H1 (cell line): ENCODE results near the gene PRKN. TPM values are rescaled to one million over a fixed set of nuclear protein-coding genes. Genes with fewer than 3 reads are reported as not detected.

Source experiments
- CTCF ChIA-PET: fragments of 300-600 bp; sonication (Branson Sonifier 250); formaldehyde crosslinking; loops from one replicate; lab custom pipeline; 2021; ENCODE audit not compliant: partially characterized antibody; lab: Charles Lee
- POLR2A ChIA-PET: fragments of 300-600 bp; sonication (Branson Sonifier 250); formaldehyde crosslinking; loops from one replicate; lab custom pipeline; 2021; ENCODE audit warnings: inconsistent platforms; ENCODE audit not compliant: partially characterized antibody; lab: Charles Lee
- DNase-seq, 2 experiments: peaks; one replicate each; pipeline versions ENCODE4 v3.0.0 to v3.0.0-alpha.2; 2010 to 2022; ENCODE audit warnings: low spot score in 2 of 2, low read depth in 1 of 2, mixed read lengths in 1 of 2
- FAIRE-seq: peaks from 2 replicates; lab custom pipeline; 2011; peaks lifted over from hg19 to GRCh38; lab: Jason Lieb, UNC
- H2AFZ ChIP-seq: 2 replicates; pipeline ENCODE4 v1.8.1; 2012; ENCODE audit warnings: low read length, inconsistent platforms
- H2AK5ac ChIP-seq: 2 replicates; pipeline ENCODE4 v1.6.1; 2013; ENCODE audit warnings: low read depth, low read length
- H2BK120ac ChIP-seq: replicated peaks from 2 replicates; pipeline ENCODE3; 2013; ENCODE audit warnings: low read depth, low read length, inconsistent platforms
- H2BK12ac ChIP-seq: 2 replicates; pipeline ENCODE4 v1.6.1; 2013; ENCODE audit warnings: low read depth, low read length
- H2BK15ac ChIP-seq: 2 replicates; pipeline ENCODE4 v1.6.1; 2013; ENCODE audit warnings: low read length
- H2BK20ac ChIP-seq: 2 replicates; pipeline ENCODE4 v1.6.1; 2013; ENCODE audit warnings: low read length
- H2BK5ac ChIP-seq: 2 replicates; pipeline ENCODE4 v1.6.1; 2013; ENCODE audit warnings: low read depth, low read length
- H3K14ac ChIP-seq: 2 replicates; pipeline ENCODE4 v1.6.1; 2013; ENCODE audit warnings: inconsistent platforms; ENCODE audit not compliant: insufficient read length
- H3K18ac ChIP-seq: 2 replicates; pipeline ENCODE4 v1.6.1; 2013; ENCODE audit warnings: low read length; ENCODE audit errors: extremely low read depth
- H3K23ac ChIP-seq: 2 replicates; pipeline ENCODE4 v1.6.1; 2013; ENCODE audit warnings: inconsistent platforms; ENCODE audit not compliant: insufficient read length
- H3K23me2 ChIP-seq: 2 replicates; pipeline ENCODE4 v1.6.1; 2013; ENCODE audit warnings: low read depth, low read length
- H3K27ac ChIP-seq: 2 replicates; pipeline ENCODE4 v1.6.1; 2011; ENCODE audit warnings: low read depth, low read length, inconsistent platforms
- H3K27me3 ChIP-seq, 4 experiments: replicated peaks in 1 of 4; 1 replicate in 1 of 4; 2 replicates in 3 of 4; pipeline versions ENCODE4 v1.6.1 to v1.8.1; 2011 to 2013; ENCODE audit warnings: low read length in 3 of 4, mild to moderate bottlenecking in 3 of 4, inconsistent platforms in 2 of 4, mixed read lengths in 2 of 4, moderate library complexity in 1 of 4; ENCODE audit not compliant: control insufficient read depth in 3 of 4, insufficient read depth in 3 of 4; ENCODE audit errors: extremely low read depth in 1 of 4
- H3K36me3 ChIP-seq, 4 experiments: 2 replicates each; pipeline versions ENCODE4 v1.6.1 to v1.8.1; 2011 to 2013; ENCODE audit warnings: mild to moderate bottlenecking in 4 of 4, low read length in 3 of 4, moderate library complexity in 2 of 4, control low read depth in 1 of 4, inconsistent platforms in 1 of 4; ENCODE audit not compliant: insufficient read depth in 4 of 4, control insufficient read depth in 2 of 4
- H3K4ac ChIP-seq: replicated peaks from 2 replicates; pipeline ENCODE3; 2013; ENCODE audit warnings: low read length, low read depth, mixed read lengths, inconsistent platforms; ENCODE audit not compliant: insufficient read length
- H3K4me1 ChIP-seq, 4 experiments: replicated peaks in 1 of 4; 1 replicate in 1 of 4; 2 replicates in 3 of 4; pipeline versions ENCODE4 v1.6.1 to v1.8.1; 2011 to 2013; ENCODE audit warnings: low read length in 3 of 4, inconsistent platforms in 2 of 4, mixed read lengths in 1 of 4; ENCODE audit not compliant: insufficient read depth in 4 of 4, control insufficient read depth in 3 of 4
- H3K4me2 ChIP-seq, 2 experiments: 2 replicates each; pipeline versions ENCODE4 v1.6.1 to v1.8.1; 2011 to 2013; ENCODE audit warnings: low read depth in 2 of 2, low read length in 2 of 2, control low read depth in 1 of 2, inconsistent platforms in 1 of 2, mild to moderate bottlenecking in 1 of 2; ENCODE audit not compliant: insufficient read depth in 1 of 2
- H3K4me3 ChIP-seq, 4 experiments: fragments of 200-600, 300-600 bp in 1 of 4; sonication (generic), shearing (Covaris generic), sonication (Bioruptor Twin) in 1 of 4; 2 replicates each; pipeline versions ENCODE4 v1.5.1 to v1.8.1; 2011 to 2016; ENCODE audit warnings: low read length in 4 of 4, low read depth in 3 of 4, control low read depth in 2 of 4, inconsistent platforms in 2 of 4, mild to moderate bottlenecking in 2 of 4, mixed read lengths in 1 of 4, moderate library complexity in 1 of 4; ENCODE audit not compliant: insufficient read depth in 2 of 4; ENCODE audit errors: extremely low read depth in 1 of 4
- H3K56ac ChIP-seq: replicated peaks from 2 replicates; pipeline ENCODE3; 2013; ENCODE audit warnings: low read depth, mild to moderate bottlenecking, mixed read lengths, low read length, inconsistent platforms; ENCODE audit not compliant: insufficient read length
- H3K79me1 ChIP-seq: 2 replicates; pipeline ENCODE4 v1.6.1; 2013; ENCODE audit warnings: low read depth, low read length, control low read depth
- H3K79me2 ChIP-seq, 2 experiments: 2 replicates each; pipeline versions ENCODE4 v1.6.1 to v1.8.1; 2012 to 2013; ENCODE audit warnings: low read length in 2 of 2, mild to moderate bottlenecking in 2 of 2, inconsistent platforms in 1 of 2; ENCODE audit not compliant: insufficient read depth in 2 of 2, control insufficient read depth in 1 of 2
- H3K9ac ChIP-seq, 4 experiments: replicated peaks in 1 of 4; 1 replicate in 1 of 4; 2 replicates in 3 of 4; pipeline versions ENCODE4 v1.6.1 to v1.8.1; 2011 to 2013; ENCODE audit warnings: low read depth in 3 of 4, low read length in 3 of 4, control low read depth in 2 of 4, mild to moderate bottlenecking in 2 of 4, moderate library complexity in 2 of 4, inconsistent platforms in 1 of 4; ENCODE audit errors: extremely low read depth in 1 of 4
- H3K9me3 ChIP-seq, 2 experiments: 2 replicates each; pipeline versions ENCODE4 v1.6.1 to v1.8.1; 2012 to 2013; ENCODE audit warnings: mild to moderate bottlenecking in 2 of 2, moderate library complexity in 2 of 2, control low read depth in 1 of 2, inconsistent platforms in 1 of 2, low read depth in 1 of 2, low read length in 1 of 2, mixed read lengths in 1 of 2; ENCODE audit not compliant: insufficient read depth in 2 of 2
- H4K20me1 ChIP-seq, 2 experiments: replicated peaks in 1 of 2; 2 replicates each; pipeline versions ENCODE3 to v1.8.1; 2011 to 2013; ENCODE audit warnings: inconsistent platforms in 2 of 2, low read length in 2 of 2, mild to moderate bottlenecking in 1 of 2; ENCODE audit not compliant: insufficient read depth in 2 of 2, control insufficient read depth in 1 of 2
- H4K5ac ChIP-seq: 2 replicates; pipeline ENCODE4 v1.6.1; 2013; ENCODE audit warnings: low read length, low read depth, mixed read lengths, inconsistent platforms; ENCODE audit not compliant: insufficient read length
- H4K8ac ChIP-seq: 2 replicates; pipeline ENCODE4 v1.8.0; 2013; ENCODE audit warnings: mild to moderate bottlenecking, moderate library complexity, low read length, inconsistent platforms; ENCODE audit not compliant: insufficient read depth; ENCODE audit errors: extremely low read depth
- H4K91ac ChIP-seq: replicated peaks from 2 replicates; pipeline ENCODE3; 2013; ENCODE audit warnings: low read length, mixed read lengths, inconsistent platforms; ENCODE audit not compliant: insufficient read length
- ATF3 ChIP-seq: IDR thresholded peaks from 2 replicates; pipeline ENCODE4 v1.6.1; 2011; ENCODE audit warnings: low read depth, mild to moderate bottlenecking, low read length; ENCODE audit not compliant: insufficient read depth
- BRCA1 ChIP-seq: IDR thresholded peaks from 2 replicates; pipeline ENCODE4 v1.6.1; 2012; ENCODE audit warnings: low read depth, low read length, improper control_type of control experiment
- CHD1 ChIP-seq: IDR thresholded peaks from 2 replicates; pipeline ENCODE4 v1.6.1; 2012; ENCODE audit warnings: low read depth, low read length, improper control_type of control experiment
- CTBP2 ChIP-seq: IDR thresholded peaks from 2 replicates; pipeline ENCODE4 v1.7.0; 2011; ENCODE audit warnings: borderline replicate concordance, mild to moderate bottlenecking, moderate library complexity, mixed read lengths, low read length; ENCODE audit not compliant: insufficient read depth, insufficient read length
- GTF2F1 ChIP-seq: IDR thresholded peaks from 2 replicates; pipeline ENCODE4 v1.6.1; 2012; ENCODE audit warnings: low read depth, low read length, improper control_type of control experiment, borderline replicate concordance
- KDM5A ChIP-seq: fragments of 200-600 bp; IDR thresholded peaks from 2 replicates; pipeline ENCODE4 v1.7.1; 2012; ENCODE audit warnings: mild to moderate bottlenecking, low read length, inconsistent platforms, mixed read lengths
- PHF8 ChIP-seq: fragments of 200-600 bp; sonication (generic); conservative IDR thresholded peaks from 2 replicates; pipeline ENCODE4 v1.7.1; 2012; ENCODE audit warnings: low read depth, mild to moderate bottlenecking, inconsistent platforms, low read length, moderate library complexity
- POLR2A ChIP-seq, 2 experiments: IDR thresholded peaks; 1 replicate in 1 of 2; 2 replicates in 1 of 2; pipeline ENCODE4 v1.6.1; 2011; ENCODE audit warnings: low read depth in 2 of 2, low read length in 2 of 2, mild to moderate bottlenecking in 2 of 2; ENCODE audit errors: control extremely low read depth in 1 of 2
- RAD21 ChIP-seq, 2 experiments: IDR thresholded peaks in 1 of 2; conservative IDR thresholded peaks in 1 of 2; 2 replicates each; pipeline ENCODE4 v1.6.1; 2011; ENCODE audit warnings: low read depth in 2 of 2, low read length in 2 of 2, improper control_type of control experiment in 1 of 2, inconsistent platforms in 1 of 2, mild to moderate bottlenecking in 1 of 2, moderate library complexity in 1 of 2
- SAP30 ChIP-seq: fragments of 300-600 bp; sonication (generic); IDR thresholded peaks from 2 replicates; pipeline ENCODE4 v1.7.1; 2012; ENCODE audit warnings: low read length, moderate library complexity, mild to moderate bottlenecking, inconsistent platforms; ENCODE audit not compliant: insufficient read depth, insufficient replicate concordance
- TCF12 ChIP-seq: IDR thresholded peaks from 2 replicates; pipeline ENCODE4 v1.6.1; 2011; ENCODE audit warnings: low read depth, mild to moderate bottlenecking, low read length
- TEAD4 ChIP-seq: IDR thresholded peaks from 2 replicates; pipeline ENCODE4 v1.6.1; 2012; ENCODE audit warnings: low read depth, low read length, inconsistent platforms, mixed read lengths
- USF2 ChIP-seq: IDR thresholded peaks from 2 replicates; pipeline ENCODE4 v1.6.1; 2011; ENCODE audit warnings: low read length, improper control_type of control experiment
- WGBS, 2 experiments: shearing (Covaris generic) in 1 of 2; methylation state at CpG; one replicate each; pipeline versions ENCODE4 v1.1.6 to v1.1.7; 2013 to 2015; ENCODE audit warnings: low lambda C conversion rate in 2 of 2, mixed read lengths in 2 of 2, inconsistent platforms in 1 of 2, low coverage in 1 of 2, missing lambda C conversion rate in 1 of 2; ENCODE audit not compliant: insufficient replicate concordance in 2 of 2, insufficient coverage in 1 of 2, insufficient read length in 1 of 2; ENCODE audit errors: extremely low coverage in 1 of 2, missing lambda C conversion rate in 1 of 2; 5-methylcytosine and 5-hydroxymethylcytosine counted together
- polyA plus RNA-seq, 7 experiments: library from polyadenylated mRNA; depleted of rRNA in 3 of 7; stranded (reverse) in 5 of 7; unstranded in 2 of 7; fragments of >200 nt in 5 of 7; fragments of 200-250 nt in 2 of 7; gene quantifications; 1 replicate in 5 of 7; 2 replicates in 1 of 7; 4 replicates in 1 of 7; pipeline versions ENCODE4 v1.2.1 to v1.2.3, GENCODE V29; 2011 to 2013; ENCODE audit warnings: missing spikeins in 2 of 7, mixed read lengths in 2 of 7
- total RNA-seq: library from RNA; stranded (reverse); fragmentation: NEBNext Ultra II Directional; extraction: Animal tissue kit (Norgen Biotek cat#: 25700); gene quantifications from 2 replicates; pipeline ENCODE4 v1.2.1, GENCODE V29; 2021

Gene PRKN
- total and polyA plus RNA-seq, 2 of the 8 experiments (the other 6 are each of a cell fraction or from before 2014, with no cell fraction given): 0.13 to 0.29 TPM

DNA sequence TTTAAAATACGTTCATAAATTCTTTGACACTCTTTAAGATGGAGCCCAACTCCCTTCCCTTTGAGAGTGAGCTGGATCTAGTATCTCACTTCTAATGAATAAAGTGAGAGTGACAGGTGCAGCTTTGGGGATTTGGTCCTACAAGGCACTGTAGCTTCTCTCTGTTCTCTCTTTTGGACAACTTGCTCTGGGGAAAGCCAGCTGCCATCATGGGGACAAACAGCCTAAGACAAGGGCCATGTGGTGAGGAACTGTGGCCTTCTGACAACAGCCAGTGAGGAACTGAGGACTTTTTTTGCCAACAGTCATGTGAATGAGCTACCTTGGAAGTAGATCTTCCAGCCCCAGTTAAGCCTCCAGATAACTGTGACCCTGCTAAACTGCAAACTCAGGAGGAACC, 1180.9 kb downstream of the PRKN start:
- no peak for FAIRE-seq
- 94% methylated on average over 1 of the region's 1 CpG; no CpG with 5 or more reads in 1 of the 2 experiments for WGBS, 2 experiments
- H2BK120ac ChIP-seq: no peak overlapping the region
- TF ChIP-seq TEAD4 (no peak), TCF12 (no peak), RAD21 (IDR thresholded peaks at IDR 0.05 in 1 of 2, conservative IDR thresholded peaks at IDR 0.05 in 1 of 2; ENCODE audit: low read depth in 2 of 2, low read length in 2 of 2) (no peak), SAP30 (no peak), POLR2A (IDR thresholded peaks at IDR 0.05; ENCODE audit: control extremely low read depth in 1 of 2, low read depth in 2 of 2, low read length in 2 of 2) (no peak), CHD1 (no peak), BRCA1 (no peak), USF2 (no peak), ATF3 (no peak), KDM5A (no peak), PHF8 (no peak), CTBP2 (no peak), GTF2F1 (no peak)

More for the DNA sequence above, 1180.9 kb downstream of the PRKN start:
- H2BK15ac ChIP-seq: no peak overlapping the region
- H2BK20ac ChIP-seq: no peak overlapping the region
- no peak overlapping the region for H3K27ac ChIP-seq
- DNase-seq: no peak
- no peak overlapping the region for H3K18ac ChIP-seq
- H4K8ac ChIP-seq: no peak overlapping the region
- CTCF ChIA-PET: interaction anchor here (1.4 kb wide), 1 partner anchor 49 kb away, joined by 6 read pairs; no protein-coding TSS in a partner anchor
- H3K23ac ChIP-seq: no peak overlapping the region
- POLR2A ChIA-PET: no interaction called here
- no peaks in the 10 kb centered on the region for H3K9me3 ChIP-seq
- H3K4ac ChIP-seq: no peak overlapping the region
- no peaks in the 10 kb centered on the region for H3K79me2 ChIP-seq
- no peak overlapping the region for H2BK5ac ChIP-seq
- no peaks in the 10 kb centered on the region for H3K79me1 ChIP-seq
- H3K56ac ChIP-seq: no peak overlapping the region
- no peak overlapping the region for H4K91ac ChIP-seq
- no peaks in the 10 kb centered on the region; the same call in 1 of the 2 replicates for H3K23me2 ChIP-seq
- H4K20me1 ChIP-seq: no peaks in the 10 kb centered on the region
- no peak overlapping the region for H2BK12ac ChIP-seq
- H3K4me2 ChIP-seq: no peak overlapping the region
- no peaks in the 10 kb centered on the region for H3K36me3 ChIP-seq
- H3K9ac ChIP-seq: no peak overlapping the region
- H2AK5ac ChIP-seq: no peak overlapping the region
- H2AFZ ChIP-seq: no peak overlapping the region
- no peak overlapping the region for H4K5ac ChIP-seq
- H3K4me1 ChIP-seq: peaks cover 0 to 2% (median 0%) of the 10 kb centered on the region in 4 experiments; a peak in 1 of 7 replicates
- no peaks in the 10 kb centered on the region for H3K27me3 ChIP-seq
- H3K14ac ChIP-seq: no peak overlapping the region
- H3K4me3 ChIP-seq: no peak overlapping the region
